ENCODE data around the gene SEC14L2.
A peak's percentile ranks its signal among the peaks of the same experiment; 100 is the strongest.

Gene SEC14L2

GRCh38 chr22:30406400-30406799, 9.6 kb downstream of the SEC14L2 start:
- DNase-seq = no peak

- DNase-seq = no peak
Measured at GRCh38 chr22:30408388-30409102, 11.7 kb downstream of the SEC14L2 start.

GRCh38 chr22:30411780-30412179, 15.0 kb downstream of the SEC14L2 start:
- no peak for DNase-seq

GRCh38 chr22:30413001-30413400, 16.2 kb downstream of the SEC14L2 start:
- no peak for DNase-seq

- DNase-seq = no peak
Measured at GRCh38 chr22:30413745-30414524, 17.1 kb downstream of the SEC14L2 start.

- no peak for DNase-seq
Measured at GRCh38 chr22:30414525-30415047, 17.8 kb downstream of the SEC14L2 start.

GRCh38 chr22:30416403-30416802, 19.6 kb downstream of the SEC14L2 start:
- no peak for DNase-seq

GRCh38 chr22:30416837-30417236, 20.0 kb downstream of the SEC14L2 start:
- no peak for DNase-seq

GRCh38 chr22:30420347-30421125, 23.7 kb downstream of the SEC14L2 start:
- no peak for DNase-seq

- peak; percentile 26 for DNase-seq
Measured at GRCh38 chr22:30421695-30422480, 25.1 kb downstream of the SEC14L2 start.

- peak; percentile 65 for DNase-seq
Measured at GRCh38 chr22:30422481-30423300, 25.9 kb downstream of the SEC14L2 start.

- DNase-seq = peak; percentile 75
Measured at GRCh38 chr22:30423301-30423958, 26.6 kb downstream of the SEC14L2 start.

GRCh38 chr22:30423959-30424533, 27.2 kb downstream of the SEC14L2 start:
- peak; percentile 99 for DNase-seq

GRCh38 chr22:30424534-30425326, 27.9 kb downstream of the SEC14L2 start:
- peak; percentile 38 for DNase-seq

GRCh38 chr22:30425327-30425615, 28.5 kb downstream of the SEC14L2 start:
- no peak for DNase-seq

GRCh38 chr22:30425616-30426387, 29.0 kb downstream of the SEC14L2 start, which contains the start of gene MTFP1:
MTFP1 (plus strand) TSS chr22:30425768; CDS start chr22:30425880, 112 bp downstream.
- peak; percentile 67 for DNase-seq

- peak; percentile 95 for DNase-seq
Measured at GRCh38 chr22:30426388-30427353, 29.9 kb downstream of the SEC14L2 start.

GRCh38 chr22:30427871-30428270, 31.1 kb downstream of the SEC14L2 start:
- DNase-seq = no peak
